SK-N-SH (cell line): ENCODE data around the gene SF3B5. TPM values are rescaled to one million over a fixed set of nuclear protein-coding genes. Genes with fewer than 3 reads are reported as not detected.

Source experiments
- CTCF ChIA-PET: fragments of 300-600, 350-600 bp; formaldehyde crosslinking; extraction: SDS; loops from one replicate; lab custom pipeline; 2021; lab: Yijun Ruan, JAX
- POLR2A ChIA-PET: fragments of 350-600 bp; sonication (Branson Sonifier 250); formaldehyde crosslinking; extraction: SDS; loops from one replicate; lab custom pipeline; 2020; ENCODE audit warnings: antibody characterized with exemption, inconsistent platforms; lab: Yijun Ruan, JAX
- DNase-seq: peaks from one replicate; pipeline ENCODE4 v3.0.0; 2012
- H2AFZ ChIP-seq: fragments of 200-600 bp; sonication (generic); 2 replicates; pipeline ENCODE4 v1.8.1; 2016; ENCODE audit warnings: antibody characterized with exemption, mild to moderate bottlenecking, low read depth
- H3F3A ChIP-seq: fragments of 200-600 bp; sonication (generic); replicated peaks from 2 replicates; pipeline ENCODE3; 2016; ENCODE audit warnings: antibody characterized with exemption, mild to moderate bottlenecking; ENCODE audit not compliant: insufficient read depth
- H3K27ac ChIP-seq, 2 experiments: fragments of 200-500 bp in 1 of 2; fragments of 200-600 bp in 1 of 2; sonication (Bioruptor generic) in 1 of 2; sonication (generic), shearing (Covaris generic) in 1 of 2; 2 replicates each; pipeline versions ENCODE4 v1.5.1 to v1.6.1; 2014 to 2016; ENCODE audit warnings: low read depth in 2 of 2, inconsistent platforms in 1 of 2, low read length in 1 of 2, mild to moderate bottlenecking in 1 of 2, mixed read lengths in 1 of 2
- H3K27me3 ChIP-seq: fragments of 200-600 bp; sonication (generic), shearing (Covaris generic); 2 replicates; pipeline ENCODE4 v1.6.1; 2016; ENCODE audit warnings: mixed run types; ENCODE audit not compliant: insufficient read depth
- H3K36me3 ChIP-seq, 2 experiments: fragments of 200-500 bp in 1 of 2; fragments of 200-600 bp in 1 of 2; sonication (Bioruptor generic) in 1 of 2; sonication (generic) in 1 of 2; replicated peaks in 1 of 2; 2 replicates each; pipeline versions ENCODE3 to v1.5.1; 2014 to 2016; ENCODE audit warnings: low read length in 1 of 2, mild to moderate bottlenecking in 1 of 2; ENCODE audit not compliant: insufficient read depth in 2 of 2, control insufficient read depth in 1 of 2
- H3K4me1 ChIP-seq, 2 experiments: fragments of 200-500 bp in 1 of 2; fragments of 200-600 bp in 1 of 2; sonication (Bioruptor generic) in 1 of 2; sonication (generic), shearing (Covaris generic) in 1 of 2; 2 replicates each; pipeline versions ENCODE4 v1.5.1 to v1.6.1; 2014 to 2016; ENCODE audit warnings: low read depth in 1 of 2, low read length in 1 of 2, mixed run types in 1 of 2; ENCODE audit not compliant: insufficient read depth in 2 of 2, control insufficient read depth in 1 of 2
- H3K4me2 ChIP-seq: fragments of 200-600 bp; sonication (generic), shearing (Covaris generic); 2 replicates; pipeline ENCODE4 v1.6.1; 2017; ENCODE audit warnings: mixed run types
- H3K4me3 ChIP-seq, 2 experiments: fragments of 200-500 bp in 1 of 2; fragments of 200-600 bp in 1 of 2; sonication (Bioruptor generic) in 1 of 2; sonication (generic), shearing (Covaris generic) in 1 of 2; 2 replicates each; pipeline versions ENCODE4 v1.5.1 to v1.8.1; 2014 to 2016; ENCODE audit warnings: low read depth in 2 of 2, inconsistent platforms in 1 of 2, low read length in 1 of 2, mild to moderate bottlenecking in 1 of 2, mixed read lengths in 1 of 2, moderate library complexity in 1 of 2
- H3K79me2 ChIP-seq: fragments of 200-600 bp; sonication (generic); 2 replicates; pipeline ENCODE4 v1.8.1; 2017; ENCODE audit warnings: mild to moderate bottlenecking; ENCODE audit not compliant: insufficient read depth
- H3K9ac ChIP-seq: fragments of 200-600 bp; sonication (generic); 2 replicates; pipeline ENCODE4 v1.6.1; 2017; ENCODE audit warnings: mixed run types
- H3K9me2 ChIP-seq: fragments of 200-600 bp; sonication (generic); 2 replicates; pipeline ENCODE4 v1.6.1; 2017; ENCODE audit warnings: mixed run types
- H3K9me3 ChIP-seq: fragments of 200-600 bp; sonication (generic); 2 replicates; pipeline ENCODE4 v1.6.1; 2017; ENCODE audit warnings: mixed run types, mild to moderate bottlenecking, moderate library complexity
- H4K20me1 ChIP-seq: fragments of 200-600 bp; sonication (generic); 2 replicates; pipeline ENCODE4 v1.6.1; 2017; ENCODE audit warnings: mild to moderate bottlenecking, mixed run types; ENCODE audit not compliant: insufficient read depth
- CHD2 ChIP-seq: fragments of 150-350 bp; IDR thresholded peaks from 2 replicates; pipeline ENCODE4 v1.6.1; 2018; ENCODE audit warnings: low read length; ENCODE audit not compliant: partially characterized antibody
- EZH2phosphoT487 ChIP-seq: fragments of 200-600 bp; sonication (generic); IDR thresholded peaks from 2 replicates; pipeline ENCODE4 v1.6.1; 2017; ENCODE audit warnings: low read depth, mixed run types, mild to moderate bottlenecking, antibody characterized with exemption, moderate library complexity, borderline replicate concordance
- FOSL2 ChIP-seq: IDR thresholded peaks from 2 replicates; pipeline ENCODE4 v1.4.0; 2012; ENCODE audit warnings: low read depth, mild to moderate bottlenecking, moderate library complexity, borderline replicate concordance
- FOXJ3 ChIP-seq: sonication (generic); formaldehyde crosslinking; IDR thresholded peaks from 2 replicates; pipeline ENCODE4 v1.5.1; 2020; ENCODE audit warnings: mild to moderate bottlenecking, missing genetic modification reagents
- GABPA ChIP-seq: IDR thresholded peaks from 2 replicates; pipeline ENCODE4 v1.4.0; 2012; ENCODE audit warnings: low read depth, mild to moderate bottlenecking
- JUND ChIP-seq: IDR thresholded peaks from 2 replicates; pipeline ENCODE4 v1.4.0; 2012
- MXI1 ChIP-seq: IDR thresholded peaks from 2 replicates; pipeline ENCODE4 v1.6.1; 2012; ENCODE audit warnings: mild to moderate bottlenecking, low read depth, low read length, improper control_type of control experiment
- NFIC ChIP-seq: IDR thresholded peaks from 2 replicates; pipeline ENCODE4 v1.4.0; 2012; ENCODE audit warnings: borderline replicate concordance
- RFX5 ChIP-seq: IDR thresholded peaks from 2 replicates; pipeline ENCODE4 v1.6.1; 2012; ENCODE audit warnings: mild to moderate bottlenecking, improper control_type of control experiment, low read length
- TAF1 ChIP-seq: IDR thresholded peaks from 2 replicates; pipeline ENCODE4 v1.6.1; 2012; ENCODE audit warnings: low read depth, mild to moderate bottlenecking, low read length, moderate library complexity, borderline replicate concordance
- WGBS: methylation state at CpG from one replicate; pipeline ENCODE4 v1.1.6; 2017; ENCODE audit warnings: low lambda C conversion rate; 5-methylcytosine and 5-hydroxymethylcytosine counted together
- polyA plus RNA-seq, 3 experiments: library from polyadenylated mRNA; depleted of rRNA; stranded (reverse); fragments of >200 nt; gene quantifications; 2 replicates each; pipeline ENCODE4 v1.2.3, GENCODE V29; 2012
- TF ChIP-seq, protein P1 (sequence below): IDR thresholded peaks from 2 replicates; pipeline ENCODE4 v1.4.0; 2012; ENCODE audit warnings: low read depth, borderline replicate concordance

Gene SF3B5
- polyA plus RNA-seq, 1 of the 3 experiments (the other 2 are of a cell fraction), result 316 TPM

DNA sequence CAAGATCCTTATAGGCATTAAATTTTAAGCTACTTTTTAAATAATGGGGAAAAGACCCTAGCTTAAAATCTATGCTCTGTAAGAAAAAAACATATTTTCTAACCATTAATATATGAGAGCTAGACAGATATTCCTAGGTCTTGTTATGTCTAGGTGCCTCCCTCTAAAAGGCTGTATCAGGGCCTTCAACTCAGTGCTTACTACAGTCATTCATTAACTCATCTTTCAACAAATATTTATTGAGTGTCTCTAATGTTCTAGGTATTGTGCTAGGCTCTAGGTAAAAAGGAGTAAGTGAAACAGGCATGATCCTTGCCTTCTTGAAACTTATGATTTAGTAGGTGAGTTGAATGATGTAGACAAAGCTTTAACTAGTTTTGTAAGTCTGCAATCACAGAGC is 48.5 kb upstream of the SF3B5 start:
- H3K4me2 ChIP-seq, result no peak overlapping the region
- DNase-seq, result no peak
- no peak overlapping the region for H3K4me3 ChIP-seq
- H3K9me3 ChIP-seq, result peaks cover 8% of the 10 kb centered on the region; the same call in 1 of the 2 replicates
- no peaks in the 10 kb centered on the region for H3K36me3 ChIP-seq
- ChIA-PET POLR2A (no interaction called here), CTCF (interaction anchor here (1.5 kb wide), 1 partner anchor 81 kb away, joined by 3 read pairs; no protein-coding TSS in a partner anchor)
- TF ChIP-seq JUND (no peak), RFX5 (no peak), TAF1 (no peak)
- TF ChIP-seq, protein P1, sequence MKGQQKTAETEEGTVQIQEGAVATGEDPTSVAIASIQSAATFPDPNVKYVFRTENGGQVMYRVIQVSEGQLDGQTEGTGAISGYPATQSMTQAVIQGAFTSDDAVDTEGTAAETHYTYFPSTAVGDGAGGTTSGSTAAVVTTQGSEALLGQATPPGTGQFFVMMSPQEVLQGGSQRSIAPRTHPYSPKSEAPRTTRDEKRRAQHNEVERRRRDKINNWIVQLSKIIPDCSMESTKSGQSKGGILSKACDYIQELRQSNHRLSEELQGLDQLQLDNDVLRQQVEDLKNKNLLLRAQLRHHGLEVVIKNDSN, result no peak
- H3K27ac ChIP-seq, result no peak overlapping the region
- H3K27me3 ChIP-seq, result peaks cover 14% of the 10 kb centered on the region; the same call in 1 of the 2 replicates
- no peaks in the 10 kb centered on the region for H3K79me2 ChIP-seq
- no peaks in the 10 kb centered on the region for H3F3A ChIP-seq
- H4K20me1 ChIP-seq, result no peaks in the 10 kb centered on the region
- H3K9ac ChIP-seq, result no peak overlapping the region
- H3K9me2 ChIP-seq, result no peaks in the 10 kb centered on the region
- no peaks in the 10 kb centered on the region for H3K4me1 ChIP-seq
- H2AFZ ChIP-seq, result no peak overlapping the region

DNA sequence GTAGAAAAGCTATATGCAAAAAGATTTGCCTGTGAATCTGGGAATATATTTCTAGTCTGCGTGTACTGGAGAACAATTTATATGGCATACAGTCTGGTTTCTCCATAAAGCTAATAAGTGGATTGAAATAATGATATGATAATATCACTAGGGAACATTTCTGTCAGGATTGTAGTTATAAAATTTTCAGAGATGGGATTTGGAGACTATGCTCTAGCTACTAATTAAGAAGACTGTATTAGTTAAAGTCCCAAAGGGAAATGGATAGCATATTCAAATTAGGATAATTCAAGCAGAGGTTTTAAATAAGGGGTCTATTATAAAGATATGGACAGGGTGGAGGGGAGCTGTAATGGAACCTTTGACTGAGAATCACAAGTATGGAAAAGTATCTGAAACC is 47.7 kb upstream of the SF3B5 start:
- H3K9me2 ChIP-seq, result no peaks in the 10 kb centered on the region
- no peak overlapping the region for H2AFZ ChIP-seq
- POLR2A ChIA-PET, result no interaction called here
- H3K9me3 ChIP-seq, result peaks cover 8% of the 10 kb centered on the region; the same call in 1 of the 2 replicates
- no peak overlapping the region for H3K4me3 ChIP-seq
- no peak overlapping the region for H3K4me2 ChIP-seq
- H3K36me3 ChIP-seq, result no peaks in the 10 kb centered on the region
- no peaks in the 10 kb centered on the region for H3K4me1 ChIP-seq
- no peak overlapping the region for H3K27ac ChIP-seq
- TF ChIP-seq FOSL2 (no peak), GABPA (no peak), MXI1 (no peak), CHD2 (no peak), NFIC (no peak)
- H3K9ac ChIP-seq, result no peak overlapping the region
- no peaks in the 10 kb centered on the region for H4K20me1 ChIP-seq
- WGBS, result 25% methylated on average over 1 of the region's 1 CpG
- CTCF ChIA-PET, result interaction anchor here (1.1 to 1.5 kb wide), 2 partner anchors 14 to 80 kb away, joined by 3 read pairs; no protein-coding TSS in a partner anchor
- H3F3A ChIP-seq, result no peaks in the 10 kb centered on the region
- H3K79me2 ChIP-seq, result no peaks in the 10 kb centered on the region
- H3K27me3 ChIP-seq, result peaks cover 6% of the 10 kb centered on the region; the same call in 1 of the 2 replicates
- DNase-seq, result no peak

DNA sequence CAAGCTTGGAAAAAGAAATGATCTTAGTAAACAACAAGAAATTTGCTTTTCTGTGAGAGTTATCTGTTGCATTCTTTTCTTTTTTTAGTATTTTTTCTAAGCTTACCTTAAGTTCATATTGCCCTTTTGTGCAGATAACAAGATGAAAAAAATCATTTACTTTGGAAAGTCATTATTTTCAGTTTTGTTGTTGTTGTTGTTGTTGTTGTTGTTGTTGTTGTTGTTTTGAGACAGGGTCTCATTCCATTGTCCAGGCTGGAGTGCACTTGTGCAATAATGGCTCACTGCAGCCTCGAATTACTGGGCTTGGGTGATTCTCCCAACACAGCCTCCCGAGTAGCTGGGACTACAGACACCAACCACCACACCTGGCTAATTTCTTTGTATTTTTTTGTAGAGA is 46.1 kb upstream of the SF3B5 start:
- H2AFZ ChIP-seq, result no peak overlapping the region
- no peaks in the 10 kb centered on the region; the same call in 1 of the 2 replicates for H3K27me3 ChIP-seq
- ChIA-PET POLR2A (no interaction called here), CTCF (no interaction called here)
- H3K4me1 ChIP-seq, result no peaks in the 10 kb centered on the region
- H3F3A ChIP-seq, result no peaks in the 10 kb centered on the region
- H3K4me2 ChIP-seq, result no peak overlapping the region
- H3K4me3 ChIP-seq, result no peak overlapping the region
- H3K9me3 ChIP-seq, result peaks cover 8% of the 10 kb centered on the region; the same call in 1 of the 2 replicates
- H3K27ac ChIP-seq, result no peak overlapping the region
- no peaks in the 10 kb centered on the region for H3K36me3 ChIP-seq
- no peaks in the 10 kb centered on the region for H4K20me1 ChIP-seq
- no peak for TF ChIP-seq EZH2phosphoT487
- no peak for TF ChIP-seq FOXJ3 (CRISPR knock-in tag)
- H3K79me2 ChIP-seq, result no peaks in the 10 kb centered on the region
- WGBS, result 6% methylated on average over 2 of the region's 2 CpGs
- no peak overlapping the region for H3K9ac ChIP-seq
- DNase-seq, result no peak
- H3K9me2 ChIP-seq, result no peaks in the 10 kb centered on the region
